Measurements from ENCODE around the gene GPATCH3. TPM values are rescaled to one million over a fixed set of nuclear protein-coding genes. Genes with fewer than 3 reads are reported as not detected.
"Not testable (repeated sequence)": the region's sequence is repeated elsewhere in the genome, so short reads cannot be mapped to it uniquely, and the experiment has no call there.

Gene GPATCH3
- total and polyA plus RNA-seq, 2 of the 8 experiments (the other 6 are each of a cell fraction or from before 2014, with no cell fraction given) = 7.9 to 17.4 TPM

DNA sequence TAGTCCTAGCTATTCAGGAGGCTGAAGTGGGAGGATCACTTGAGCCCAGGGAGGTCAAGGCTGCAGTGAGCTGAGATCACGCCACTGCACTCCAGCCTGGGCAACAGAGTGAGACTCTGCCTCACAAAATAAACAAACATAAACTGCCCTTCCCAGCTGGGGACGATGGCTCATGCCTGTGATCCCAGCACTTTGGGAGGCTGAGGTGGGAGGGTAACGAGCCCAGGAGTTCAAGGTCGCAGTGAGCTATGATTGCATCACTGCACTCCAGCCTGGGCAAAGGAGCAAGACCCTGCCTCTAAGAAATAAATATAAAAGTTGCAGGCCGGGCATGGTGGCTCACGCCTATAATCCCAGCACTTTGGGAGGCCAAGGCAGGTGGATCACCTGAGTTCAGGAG lies 18.7 kb downstream of the GPATCH3 start:
- H2BK20ac ChIP-seq (ENCODE audit: low read length); H3K23me2 ChIP-seq (ENCODE audit: low read depth, low read length); H3K79me2 ChIP-seq (ENCODE audit: control insufficient read depth in 1 of 2, insufficient read depth in 2 of 2, low read length in 2 of 2); H4K20me1 ChIP-seq (replicated peaks in 1 of 2; ENCODE audit: control insufficient read depth in 1 of 2, insufficient read depth in 2 of 2, low read length in 2 of 2); H3K27ac ChIP-seq (ENCODE audit: low read depth, low read length); H2AFZ ChIP-seq (ENCODE audit: low read length); H2BK12ac ChIP-seq (ENCODE audit: low read depth, low read length); H3K4me1 ChIP-seq (replicated peaks in 1 of 4; ENCODE audit: control insufficient read depth in 3 of 4, insufficient read depth in 4 of 4, low read length in 3 of 4); H3K4me3 ChIP-seq (ENCODE audit: extremely low read depth in 1 of 4, insufficient read depth in 2 of 4, low read depth in 3 of 4, low read length in 4 of 4); H3K56ac ChIP-seq (replicated peaks; ENCODE audit: insufficient read length, low read depth, low read length); H3K4ac ChIP-seq (replicated peaks; ENCODE audit: insufficient read length, low read depth, low read length); H3K18ac ChIP-seq (ENCODE audit: extremely low read depth, low read length); H2BK15ac ChIP-seq (ENCODE audit: low read length); H3K4me2 ChIP-seq (ENCODE audit: insufficient read depth in 1 of 2, low read depth in 2 of 2, low read length in 2 of 2); H3K79me1 ChIP-seq (ENCODE audit: low read depth, low read length); H4K91ac ChIP-seq (replicated peaks; ENCODE audit: insufficient read length, low read length); H4K5ac ChIP-seq (ENCODE audit: insufficient read length, low read depth, low read length); H3K9ac ChIP-seq (replicated peaks in 1 of 4; ENCODE audit: extremely low read depth in 1 of 4, low read depth in 3 of 4, low read length in 3 of 4); H3K23ac ChIP-seq (ENCODE audit: insufficient read length); H2BK120ac ChIP-seq (replicated peaks; ENCODE audit: low read depth, low read length); DNase-seq (ENCODE audit: low read depth in 1 of 2, low spot score in 2 of 2); H4K8ac ChIP-seq (ENCODE audit: extremely low read depth, insufficient read depth, low read length); FAIRE-seq; H2AK5ac ChIP-seq (ENCODE audit: low read depth, low read length); H3K14ac ChIP-seq (ENCODE audit: insufficient read length); H2BK5ac ChIP-seq (ENCODE audit: low read depth, low read length); H3K9me3 ChIP-seq (ENCODE audit: insufficient read depth in 2 of 2, low read depth in 1 of 2, low read length in 1 of 2); H3K27me3 ChIP-seq (replicated peaks in 1 of 4; ENCODE audit: control insufficient read depth in 3 of 4, extremely low read depth in 1 of 4, insufficient read depth in 3 of 4, low read length in 3 of 4): not testable (repeated sequence)
- CTCF ChIA-PET (ENCODE audit: partially characterized antibody) = interaction anchor here (0.6 to 31.7 kb wide), 7 partner anchors 17 to 283 kb away, joined by 3 to 547 read pairs (median 3); partner anchors contain the start of gene SFN
- H3K36me3 ChIP-seq (ENCODE audit: control insufficient read depth in 2 of 4, insufficient read depth in 4 of 4, low read length in 3 of 4) = peaks cover 23 to 67% (median 46%) of the 10 kb centered on the region in 4 experiments
- POLR2A ChIA-PET (ENCODE audit: partially characterized antibody) = interaction anchor here (0.9 to 3.0 kb wide), 6 partner anchors 9 to 135 kb away, joined by 3 to 7 read pairs (median 4); partner anchors contain the start of genes GPATCH3, GPN2 and SFN
- 89% methylated on average over 6 of the region's 6 CpGs; no CpG with 5 or more reads in 1 of the 2 experiments for WGBS, 2 experiments (ENCODE audit: extremely low coverage in 1 of 2, insufficient coverage in 1 of 2, insufficient read length in 1 of 2, insufficient replicate concordance in 2 of 2, low coverage in 1 of 2, low lambda C conversion rate in 2 of 2, missing lambda C conversion rate in 1 of 2)

Data from H1 (cell line).